Liver (tissue), 9 donors: ENCODE data around the gene TLE2. TPM values are rescaled to one million over a fixed set of nuclear protein-coding genes. Genes with fewer than 3 reads are reported as not detected.

Experiments
- DNase-seq: peaks from one replicate; pipeline ENCODE4 v3.0.0-alpha.2; 2017; ENCODE audit warnings: low spot score
- H3K27ac ChIP-seq, 2 donors: one replicate each; pipeline ENCODE4 v1.7.0; 2013; ENCODE audit warnings: inconsistent platforms in 2 of 2, low read length in 2 of 2, control low read depth in 1 of 2, low read depth in 1 of 2, mild to moderate bottlenecking in 1 of 2
- H3K27me3 ChIP-seq, 4 donors: one replicate each; pipeline versions ENCODE4 v1.6.1 to v1.7.0; 2013; ENCODE audit warnings: low read length in 3 of 4, inconsistent platforms in 1 of 4, mild to moderate bottlenecking in 1 of 4, moderate library complexity in 1 of 4; ENCODE audit not compliant: control insufficient read depth in 4 of 4, insufficient read depth in 4 of 4
- H3K36me3 ChIP-seq, 4 donors: one replicate each; pipeline versions ENCODE4 v1.6.1 to v1.7.0; 2013; ENCODE audit warnings: low read length in 3 of 4, mild to moderate bottlenecking in 3 of 4, low read depth in 1 of 4, moderate library complexity in 1 of 4; ENCODE audit not compliant: control insufficient read depth in 4 of 4, insufficient read depth in 3 of 4
- H3K4me1 ChIP-seq, 4 donors: one replicate each; pipeline versions ENCODE4 v1.6.1 to v1.7.0; 2013; ENCODE audit warnings: low read length in 3 of 4, mild to moderate bottlenecking in 3 of 4, moderate library complexity in 1 of 4; ENCODE audit not compliant: control insufficient read depth in 4 of 4, insufficient read depth in 4 of 4
- H3K4me3 ChIP-seq, 3 donors: one replicate each; pipeline versions ENCODE4 v1.6.1 to v1.7.0; 2013; ENCODE audit warnings: low read length in 3 of 3, control low read depth in 1 of 3, low read depth in 1 of 3, mild to moderate bottlenecking in 1 of 3
- H3K9ac ChIP-seq, 2 donors: one replicate each; pipeline ENCODE4 v1.7.0; 2013; ENCODE audit warnings: low read length in 2 of 2, mild to moderate bottlenecking in 2 of 2, moderate library complexity in 2 of 2, control low read depth in 1 of 2, low read depth in 1 of 2
- H3K9me3 ChIP-seq, 4 donors: one replicate each; pipeline versions ENCODE4 v1.6.1 to v1.7.0; 2013; ENCODE audit warnings: low read length in 3 of 4; ENCODE audit not compliant: control insufficient read depth in 4 of 4
- EGR1 ChIP-seq, 2 donors: IDR thresholded peaks; 2 replicates each; pipeline ENCODE4 v1.6.1; 2016 to 2018; ENCODE audit warnings: antibody characterized with exemption in 2 of 2, low read depth in 2 of 2
- FOXA1 ChIP-seq: IDR thresholded peaks from 2 replicates; pipeline ENCODE4 v1.6.1; 2016; ENCODE audit warnings: antibody characterized with exemption
- HNF4A ChIP-seq, 2 donors: conservative IDR thresholded peaks; 2 replicates each; pipeline ENCODE4 v1.6.1; 2016; ENCODE audit warnings: antibody characterized with exemption in 2 of 2, mild to moderate bottlenecking in 2 of 2
- HNF4G ChIP-seq: IDR thresholded peaks from 2 replicates; pipeline ENCODE4 v1.6.1; 2016; ENCODE audit warnings: antibody characterized with exemption
- NR2F2 ChIP-seq: IDR thresholded peaks from 2 replicates; pipeline ENCODE4 v1.6.1; 2016; ENCODE audit warnings: antibody characterized with exemption
- RAD21 ChIP-seq, 2 donors: IDR thresholded peaks; 2 replicates each; pipeline ENCODE4 v1.6.1; 2016; ENCODE audit warnings: antibody characterized with exemption in 2 of 2, mild to moderate bottlenecking in 2 of 2
- REST ChIP-seq: IDR thresholded peaks from 2 replicates; pipeline ENCODE4 v1.6.1; 2016; ENCODE audit warnings: antibody characterized with exemption, mild to moderate bottlenecking
- RXRA ChIP-seq, 2 donors: IDR thresholded peaks; 2 replicates each; pipeline ENCODE4 v1.6.1; 2017 to 2018; ENCODE audit warnings: antibody characterized with exemption in 2 of 2, mild to moderate bottlenecking in 1 of 2
- SP1 ChIP-seq: IDR thresholded peaks from 2 replicates; pipeline ENCODE4 v1.6.1; 2018; ENCODE audit warnings: antibody characterized with exemption, mild to moderate bottlenecking
- TAF1 ChIP-seq: conservative IDR thresholded peaks from 2 replicates; pipeline ENCODE4 v1.6.1; 2016; ENCODE audit warnings: antibody characterized with exemption, mild to moderate bottlenecking
- YY1 ChIP-seq: IDR thresholded peaks from 2 replicates; pipeline ENCODE4 v1.6.1; 2016; ENCODE audit warnings: antibody characterized with exemption, mild to moderate bottlenecking
- ZBTB33 ChIP-seq: IDR thresholded peaks from 2 replicates; pipeline ENCODE4 v1.6.1; 2016; ENCODE audit warnings: antibody characterized with exemption
- WGBS: extraction: QIAGEN DNeasy Blood & Tissue Kit; methylation state at CpG from one replicate; pipeline ENCODE4 v1.1.7; 2013; 5-methylcytosine and 5-hydroxymethylcytosine counted together
- polyA plus RNA-seq, 2 donors: library from polyadenylated mRNA; stranded (reverse) in 1 of 2; unstranded in 1 of 2; fragments of 200-250 nt in 1 of 2; fragments of >200 nt in 1 of 2; fragmentation: Nextera tagmentation in 1 of 2; extraction: Ambion mirVana in 1 of 2; gene quantifications; one replicate each; pipeline versions ENCODE4 v1.2.1 to v1.2.3, GENCODE V29; 2013 to 2015
- total RNA-seq, 2 donors: library from RNA; depleted of rRNA; stranded (reverse); fragments of >200 nt; gene quantifications; one replicate each; pipeline ENCODE4 v1.2.3, GENCODE V29; 2014
- TF ChIP-seq, protein P1 (sequence below): fragments of 150-350 bp; IDR thresholded peaks from 2 replicates; pipeline ENCODE4 v1.5.1; 2017; ENCODE audit warnings: improper control_type of control experiment, low read depth, low read length; ENCODE audit not compliant: missing input control
- TF ChIP-seq, protein P2 (sequence below): IDR thresholded peaks from 2 replicates; pipeline ENCODE4 v1.6.1; 2016; ENCODE audit warnings: antibody characterized with exemption
- donor health status: healthy.
- donor health status: healthy.
- donor health status: healthy.
- donor health status: healthy.
- donor health status: healthy.

TLE2 gene
- total and polyA plus RNA-seq, 4 donors, result 3.6 to 9.3 (median 5.8) TPM

DNA sequence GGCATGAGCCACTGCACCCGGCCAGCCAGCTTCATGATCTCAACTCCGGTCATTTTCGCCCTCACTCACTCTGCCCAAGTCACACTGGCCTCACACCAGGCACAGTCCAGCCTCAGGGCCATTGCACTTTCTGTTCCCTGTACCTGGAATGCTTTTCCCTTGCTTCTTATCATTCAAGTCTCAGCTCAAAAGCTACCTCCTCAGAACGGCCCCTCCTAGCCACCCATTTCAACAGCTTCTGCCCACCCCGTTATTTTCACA lies 2.5 kb upstream of the TLE2 start:
- DNase-seq, result no peak
- Histone ChIP-seq H3K27ac (no peak overlapping the region), H3K4me1 (peaks cover 13 to 43% (median 26%) of the 10 kb centered on the region in 4 donors), H3K9ac (no peak overlapping the region), H3K36me3 (no peaks in the 10 kb centered on the region), H3K4me3 (no peak overlapping the region), H3K27me3 (no peaks in the 10 kb centered on the region), H3K9me3 (no peaks in the 10 kb centered on the region)
- WGBS, result 85% methylated on average over 5 of the region's 5 CpGs
- TF ChIP-seq NR2F2, result no peak
- TF ChIP-seq HNF4G, result no peak
- TF ChIP-seq TAF1, result no peak
- no peak for TF ChIP-seq RAD21 (IDR thresholded peaks at IDR 0.05)
- TF ChIP-seq ZBTB33, result no peak
- TF ChIP-seq RXRA (IDR thresholded peaks at IDR 0.05), result no peak
- TF ChIP-seq, protein P1, sequence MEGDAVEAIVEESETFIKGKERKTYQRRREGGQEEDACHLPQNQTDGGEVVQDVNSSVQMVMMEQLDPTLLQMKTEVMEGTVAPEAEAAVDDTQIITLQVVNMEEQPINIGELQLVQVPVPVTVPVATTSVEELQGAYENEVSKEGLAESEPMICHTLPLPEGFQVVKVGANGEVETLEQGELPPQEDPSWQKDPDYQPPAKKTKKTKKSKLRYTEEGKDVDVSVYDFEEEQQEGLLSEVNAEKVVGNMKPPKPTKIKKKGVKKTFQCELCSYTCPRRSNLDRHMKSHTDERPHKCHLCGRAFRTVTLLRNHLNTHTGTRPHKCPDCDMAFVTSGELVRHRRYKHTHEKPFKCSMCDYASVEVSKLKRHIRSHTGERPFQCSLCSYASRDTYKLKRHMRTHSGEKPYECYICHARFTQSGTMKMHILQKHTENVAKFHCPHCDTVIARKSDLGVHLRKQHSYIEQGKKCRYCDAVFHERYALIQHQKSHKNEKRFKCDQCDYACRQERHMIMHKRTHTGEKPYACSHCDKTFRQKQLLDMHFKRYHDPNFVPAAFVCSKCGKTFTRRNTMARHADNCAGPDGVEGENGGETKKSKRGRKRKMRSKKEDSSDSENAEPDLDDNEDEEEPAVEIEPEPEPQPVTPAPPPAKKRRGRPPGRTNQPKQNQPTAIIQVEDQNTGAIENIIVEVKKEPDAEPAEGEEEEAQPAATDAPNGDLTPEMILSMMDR, result no peak
- no peak for TF ChIP-seq YY1

GRCh38 chr19:3028305-3029064 lies 595 bp downstream of the TLE2 start:
- peaks cover 3 to 21% (median 12%) of the 10 kb centered on the region in 4 donors for H3K4me1 ChIP-seq
- H3K9me3 ChIP-seq, result no peaks in the 10 kb centered on the region
- no peak overlapping the region for H3K27ac ChIP-seq
- H3K4me3 ChIP-seq, result peak overlapping the region; percentile 13 to 75 (median 27)
- 19% methylated on average over 40 of the region's 40 CpGs for WGBS
- DNase-seq, result no peak
- no peaks in the 10 kb centered on the region for H3K36me3 ChIP-seq
- no peak overlapping the region for H3K9ac ChIP-seq
- no peak for TF ChIP-seq EGR1 (IDR thresholded peaks at IDR 0.05; ENCODE audit: low read depth in 2 of 2)
- TF ChIP-seq, protein P1, result no peak
- TF ChIP-seq, protein P2, sequence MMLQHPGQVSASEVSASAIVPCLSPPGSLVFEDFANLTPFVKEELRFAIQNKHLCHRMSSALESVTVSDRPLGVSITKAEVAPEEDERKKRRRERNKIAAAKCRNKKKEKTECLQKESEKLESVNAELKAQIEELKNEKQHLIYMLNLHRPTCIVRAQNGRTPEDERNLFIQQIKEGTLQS, result no peak
- no peak for TF ChIP-seq ZBTB33
- TF ChIP-seq YY1, result no peak
- no peak for TF ChIP-seq HNF4G
- TF ChIP-seq REST, result no peak
- TF ChIP-seq SP1, result no peak
- TF ChIP-seq RAD21 (IDR thresholded peaks at IDR 0.05), result no peak
- no peak for TF ChIP-seq TAF1
- TF ChIP-seq HNF4A (conservative IDR thresholded peaks at IDR 0.05), result no peak
- no peak for TF ChIP-seq FOXA1
- H3K27me3 ChIP-seq, result no peaks in the 10 kb centered on the region
